Astrocyte of the cerebellum (primary cell): Measurements from ENCODE around the gene CCDC13.

Source experiments
- DNase-seq: peaks from one replicate; pipeline ENCODE4 v3.0.0-alpha.2; 2011; ENCODE audit warnings: low read depth
- H3K4me3 ChIP-seq: 2 replicates; pipeline ENCODE4 v1.5.1; 2011; ENCODE audit warnings: mild to moderate bottlenecking, low read depth, low read length, moderate library complexity
- in situ Hi-C: cut with HindIII; loops from 2 replicates; pipeline ENCODE4 v1.10.0; 2017; ENCODE audit warnings: low sequenced_read_pairs
- TF ChIP-seq, protein P1 (sequence below): IDR thresholded peaks from 2 replicates; pipeline ENCODE4 v1.5.1; 2012; ENCODE audit warnings: low read length, low read depth, moderate library complexity, mild to moderate bottlenecking; ENCODE audit errors: missing control alignments

The CCDC13 gene, protein sequence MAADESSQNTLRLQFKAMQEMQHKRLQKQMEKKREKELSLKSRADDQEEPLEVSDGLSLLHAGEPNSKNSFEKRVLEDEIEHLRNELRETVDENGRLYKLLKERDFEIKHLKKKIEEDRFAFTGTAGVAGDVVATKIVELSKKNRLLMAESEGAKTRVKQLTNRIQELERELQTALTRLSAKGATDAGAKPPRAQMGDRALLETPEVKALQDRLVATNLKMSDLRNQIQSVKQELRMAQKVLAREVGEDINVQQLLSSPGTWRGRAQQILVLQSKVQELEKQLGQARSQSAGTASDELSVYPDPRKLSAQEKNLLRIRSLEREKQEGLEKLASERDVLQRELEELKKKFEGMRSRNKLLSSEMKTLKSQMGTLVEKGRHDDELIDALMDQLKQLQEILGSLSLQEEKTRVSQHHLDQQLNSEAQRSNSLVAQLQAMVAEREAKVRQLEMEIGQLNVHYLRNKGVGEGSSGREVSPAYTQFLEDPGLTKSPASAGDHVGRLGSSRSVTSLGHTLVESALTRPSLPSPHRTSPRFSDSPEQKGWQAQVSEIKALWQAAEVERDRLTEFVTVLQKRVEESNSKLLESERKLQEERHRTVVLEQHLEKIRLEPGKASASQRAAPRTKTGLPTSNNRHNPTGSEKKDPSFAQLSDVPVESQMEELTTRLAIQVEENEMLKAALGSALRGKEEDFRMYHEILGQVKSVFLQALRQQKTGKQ

DNA sequence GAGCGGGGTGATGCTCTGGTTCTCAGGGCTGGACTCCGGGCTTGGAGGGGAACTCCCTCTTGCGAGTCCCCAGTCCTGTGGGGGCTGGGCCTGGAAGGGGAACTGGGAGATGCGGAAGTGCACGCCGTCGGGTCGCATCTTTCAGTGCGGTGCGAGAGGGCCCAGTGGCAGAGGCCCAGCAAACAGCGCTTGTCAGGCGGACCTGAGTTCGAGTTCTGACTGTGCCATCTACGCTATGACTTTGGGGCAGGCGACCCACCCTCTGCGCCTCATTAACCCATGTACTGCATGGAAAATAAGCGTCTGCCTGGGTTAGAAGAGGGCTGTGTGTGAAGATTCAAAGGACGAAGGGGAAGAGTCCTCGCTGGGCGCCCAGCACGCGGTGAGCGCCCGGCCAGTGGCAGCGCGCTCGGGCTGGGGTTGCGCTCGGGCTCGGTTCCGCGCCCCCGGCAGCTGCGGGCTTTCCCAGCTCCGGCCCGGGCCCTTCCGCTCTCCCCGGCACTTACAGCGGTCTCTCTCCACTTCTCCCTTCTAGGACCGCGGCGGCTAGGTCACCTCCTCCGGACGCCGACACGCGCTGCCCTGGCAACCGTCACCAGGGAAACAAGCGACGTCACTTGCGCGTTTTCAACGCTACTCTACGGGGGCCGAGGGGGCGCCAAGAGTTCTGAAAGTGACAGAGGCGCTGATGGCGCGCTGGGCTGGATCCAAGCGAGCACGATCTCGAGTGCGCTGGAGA is at the start of gene CCDC13:
Gene CCDC13 (minus strand): TSS at position 584 of the 739 bp plus-strand sequence. CDS start 14,908 bp downstream, outside the sequence.
- in situ Hi-C loops, result no loop called here
- TF ChIP-seq, protein P1, sequence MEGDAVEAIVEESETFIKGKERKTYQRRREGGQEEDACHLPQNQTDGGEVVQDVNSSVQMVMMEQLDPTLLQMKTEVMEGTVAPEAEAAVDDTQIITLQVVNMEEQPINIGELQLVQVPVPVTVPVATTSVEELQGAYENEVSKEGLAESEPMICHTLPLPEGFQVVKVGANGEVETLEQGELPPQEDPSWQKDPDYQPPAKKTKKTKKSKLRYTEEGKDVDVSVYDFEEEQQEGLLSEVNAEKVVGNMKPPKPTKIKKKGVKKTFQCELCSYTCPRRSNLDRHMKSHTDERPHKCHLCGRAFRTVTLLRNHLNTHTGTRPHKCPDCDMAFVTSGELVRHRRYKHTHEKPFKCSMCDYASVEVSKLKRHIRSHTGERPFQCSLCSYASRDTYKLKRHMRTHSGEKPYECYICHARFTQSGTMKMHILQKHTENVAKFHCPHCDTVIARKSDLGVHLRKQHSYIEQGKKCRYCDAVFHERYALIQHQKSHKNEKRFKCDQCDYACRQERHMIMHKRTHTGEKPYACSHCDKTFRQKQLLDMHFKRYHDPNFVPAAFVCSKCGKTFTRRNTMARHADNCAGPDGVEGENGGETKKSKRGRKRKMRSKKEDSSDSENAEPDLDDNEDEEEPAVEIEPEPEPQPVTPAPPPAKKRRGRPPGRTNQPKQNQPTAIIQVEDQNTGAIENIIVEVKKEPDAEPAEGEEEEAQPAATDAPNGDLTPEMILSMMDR, result no peak
- peak within 1 kb of the TSS; percentile 56 for H3K4me3 ChIP-seq
- DNase-seq, result peak; percentile 55

DNA sequence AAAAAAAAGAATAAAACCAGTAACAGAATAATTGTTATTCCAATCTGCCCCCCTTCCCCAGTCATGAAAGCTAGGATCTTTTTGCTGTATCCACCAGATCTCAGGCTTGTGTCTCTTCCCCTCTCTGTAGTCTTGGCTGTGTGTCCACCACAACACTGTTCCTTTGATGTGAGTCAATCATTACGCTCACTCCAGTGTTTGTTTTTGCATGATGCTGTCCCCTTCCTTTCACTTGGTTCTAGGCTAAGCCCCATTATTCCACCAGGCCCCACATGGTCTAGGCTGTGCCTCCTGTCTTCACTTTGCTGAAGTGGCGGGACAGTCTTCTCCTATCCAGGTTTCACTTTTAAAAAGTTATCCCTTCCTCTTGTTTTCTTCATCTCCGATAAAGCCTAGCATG is 49.8 kb upstream of the CCDC13 start:
- in situ Hi-C loops, result no loop called here
- no peak for DNase-seq
- TF ChIP-seq, protein P1, result no peak
- H3K4me3 ChIP-seq, result no peak overlapping the region

DNA sequence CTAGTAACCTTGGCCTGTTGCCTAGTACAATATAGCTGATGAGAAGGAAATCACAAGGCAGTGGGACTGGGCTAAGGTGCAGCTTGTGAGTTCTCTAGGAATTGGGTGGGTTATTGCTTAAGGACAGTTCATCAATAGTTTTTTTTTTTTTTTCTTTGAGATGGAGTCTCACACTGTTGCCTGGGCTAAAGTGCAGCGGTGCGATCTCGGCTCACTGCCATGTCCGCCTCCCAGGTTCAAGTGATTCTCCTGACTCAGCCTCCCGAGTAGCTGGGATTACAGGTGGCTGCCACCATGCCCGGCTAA is 47.6 kb upstream of the CCDC13 start:
- no peak overlapping the region for H3K4me3 ChIP-seq
- TF ChIP-seq, protein P1, result no peak
- no peak for DNase-seq
- in situ Hi-C loops, result no loop called here

DNA sequence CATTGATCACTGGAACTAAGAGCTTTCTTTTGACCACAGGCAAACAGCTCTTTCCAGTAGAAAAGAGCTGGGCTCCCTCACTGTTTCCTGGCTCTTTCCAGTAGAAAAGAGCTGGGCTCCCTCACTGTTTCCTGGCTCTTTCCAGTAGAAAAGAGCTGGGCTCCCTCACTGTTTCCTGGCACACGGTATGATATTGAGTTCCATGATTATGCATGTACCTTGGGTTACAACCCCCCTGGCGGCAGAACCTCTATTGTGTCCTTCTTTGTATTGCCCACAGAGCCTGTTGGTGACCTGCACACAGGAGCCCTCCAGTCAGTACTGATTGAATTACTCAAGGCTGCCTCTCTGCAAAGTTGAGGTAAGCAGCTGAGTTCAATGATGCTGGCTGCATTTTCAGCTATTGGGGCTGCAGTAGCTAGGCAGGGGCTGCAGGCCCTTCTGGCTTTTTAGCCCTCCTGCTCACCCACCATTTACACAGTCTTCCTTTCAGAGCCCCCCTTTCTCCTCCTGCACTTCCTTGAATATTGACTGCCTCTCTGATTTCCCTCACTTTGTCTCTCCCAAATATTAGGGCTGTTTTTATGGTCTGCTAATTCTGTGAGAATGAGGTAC is 46.4 kb upstream of the CCDC13 start:
- in situ Hi-C loops, result no loop called here
- TF ChIP-seq, protein P1, result no peak
- DNase-seq, result no peak
- H3K4me3 ChIP-seq, result no peak overlapping the region

DNA sequence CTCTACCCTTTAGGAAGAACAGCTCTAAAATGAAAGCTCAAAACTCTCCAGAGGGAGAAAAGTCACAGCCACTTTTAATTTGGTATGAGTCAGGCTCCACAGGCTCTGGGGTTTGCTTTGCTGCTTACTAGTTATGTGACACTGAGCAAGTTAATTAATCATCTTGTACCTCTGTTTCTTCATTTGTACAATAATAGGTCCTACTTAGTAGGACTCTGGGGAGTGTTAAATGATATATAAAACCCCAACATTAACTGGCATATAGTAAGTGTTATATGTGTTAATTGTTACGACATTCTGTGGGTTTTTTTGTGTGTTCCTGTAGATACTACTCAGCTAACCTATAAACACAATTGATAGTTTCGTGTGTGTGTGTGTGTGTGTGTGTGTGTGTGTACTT is 42.8 kb upstream of the CCDC13 start:
- DNase-seq, result no peak
- TF ChIP-seq, protein P1, result no peak
- no peak overlapping the region for H3K4me3 ChIP-seq
- in situ Hi-C loops, result no loop called here

DNA sequence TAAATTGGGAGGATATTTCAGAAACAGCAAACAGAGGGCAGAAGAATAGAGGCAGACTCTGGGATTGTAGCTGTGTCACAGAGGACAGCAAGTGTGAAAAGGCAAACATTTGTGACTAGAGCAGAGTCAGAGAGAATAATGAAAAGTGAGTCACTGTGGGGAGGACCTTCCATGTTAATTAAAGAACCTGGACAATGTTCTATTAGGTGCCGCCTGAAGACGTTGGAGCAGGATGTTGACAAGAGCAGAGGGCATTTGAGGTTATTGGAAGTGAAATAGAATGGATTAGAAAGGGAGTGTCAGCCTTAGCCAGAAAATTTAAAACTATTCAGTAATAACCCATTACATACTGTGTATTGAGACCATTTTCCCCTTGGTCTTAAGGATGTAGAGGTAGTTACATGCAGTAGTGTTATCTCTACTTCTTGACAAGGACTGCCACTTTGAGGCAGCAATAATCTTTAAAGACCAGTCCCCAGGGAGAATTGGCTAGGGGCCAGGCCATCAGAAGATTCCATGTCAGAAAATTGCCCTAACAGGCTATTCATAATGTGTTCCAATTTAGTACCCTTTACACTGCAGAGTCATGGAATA is 42.0 kb upstream of the CCDC13 start:
- DNase-seq, result no peak
- no peak overlapping the region for H3K4me3 ChIP-seq
- in situ Hi-C loops, result no loop called here
- TF ChIP-seq, protein P1, result no peak
